Stimulated activated CD4-positive, alpha-beta T cell treated with anti-CD3 and anti-CD28 coated beads, Interleukin-1b, Interleukin-23, amount 100 ng/mL, for 24 hours (primary cell): ENCODE data around the gene AOC3.
"Not testable (repeated sequence)": the region's sequence is repeated elsewhere in the genome, so short reads cannot be mapped to it uniquely, and the experiment has no call there.

Experiments
- DNase-seq, 4 experiments: peaks; one replicate each; pipeline ENCODE4 v3.0.0-alpha.2; 2020; ENCODE audit warnings: low read depth in 4 of 4, low spot score in 1 of 4

The AOC3 gene

GRCh38 chr17:42891539-42892152, 40.6 kb downstream of the AOC3 start:
- no peak for DNase-seq

- no peak for DNase-seq
Observed at GRCh38 chr17:42893359-42893758, 42.4 kb downstream of the AOC3 start.

- no peak for DNase-seq
Observed at GRCh38 chr17:42894283-42895184, 43.5 kb downstream of the AOC3 start.

GRCh38 chr17:42895185-42895555, 44.2 kb downstream of the AOC3 start:
- DNase-seq, result no peak

- no peak for DNase-seq
Observed at GRCh38 chr17:42898147-42898811, 47.3 kb downstream of the AOC3 start.

- DNase-seq, result not testable (repeated sequence)
Observed at GRCh38 chr17:42899981-42900380, 49.0 kb downstream of the AOC3 start.

GRCh38 chr17:42900460-42901331, 49.7 kb downstream of the AOC3 start, which contains the start of gene G6PC1:
Gene G6PC1, plus strand, starts transcription at chr17:42900799. Its CDS starts 78 bp downstream, at chr17:42900877.
- DNase-seq, result no peak

- DNase-seq, result no peak
Observed at GRCh38 chr17:42901535-42902229, 50.7 kb downstream of the AOC3 start.

GRCh38 chr17:42904110-42904469, 53.1 kb downstream of the AOC3 start:
- DNase-seq, result no peak

- DNase-seq, result no peak
Observed at GRCh38 chr17:42906772-42907446, 55.9 kb downstream of the AOC3 start.
